ENCODE measurements around the gene BMS1.
"Not testable (repeated sequence)": the region's sequence is repeated elsewhere in the genome, so short reads cannot be mapped to it uniquely, and the experiment has no call there.

BMS1 gene, protein sequence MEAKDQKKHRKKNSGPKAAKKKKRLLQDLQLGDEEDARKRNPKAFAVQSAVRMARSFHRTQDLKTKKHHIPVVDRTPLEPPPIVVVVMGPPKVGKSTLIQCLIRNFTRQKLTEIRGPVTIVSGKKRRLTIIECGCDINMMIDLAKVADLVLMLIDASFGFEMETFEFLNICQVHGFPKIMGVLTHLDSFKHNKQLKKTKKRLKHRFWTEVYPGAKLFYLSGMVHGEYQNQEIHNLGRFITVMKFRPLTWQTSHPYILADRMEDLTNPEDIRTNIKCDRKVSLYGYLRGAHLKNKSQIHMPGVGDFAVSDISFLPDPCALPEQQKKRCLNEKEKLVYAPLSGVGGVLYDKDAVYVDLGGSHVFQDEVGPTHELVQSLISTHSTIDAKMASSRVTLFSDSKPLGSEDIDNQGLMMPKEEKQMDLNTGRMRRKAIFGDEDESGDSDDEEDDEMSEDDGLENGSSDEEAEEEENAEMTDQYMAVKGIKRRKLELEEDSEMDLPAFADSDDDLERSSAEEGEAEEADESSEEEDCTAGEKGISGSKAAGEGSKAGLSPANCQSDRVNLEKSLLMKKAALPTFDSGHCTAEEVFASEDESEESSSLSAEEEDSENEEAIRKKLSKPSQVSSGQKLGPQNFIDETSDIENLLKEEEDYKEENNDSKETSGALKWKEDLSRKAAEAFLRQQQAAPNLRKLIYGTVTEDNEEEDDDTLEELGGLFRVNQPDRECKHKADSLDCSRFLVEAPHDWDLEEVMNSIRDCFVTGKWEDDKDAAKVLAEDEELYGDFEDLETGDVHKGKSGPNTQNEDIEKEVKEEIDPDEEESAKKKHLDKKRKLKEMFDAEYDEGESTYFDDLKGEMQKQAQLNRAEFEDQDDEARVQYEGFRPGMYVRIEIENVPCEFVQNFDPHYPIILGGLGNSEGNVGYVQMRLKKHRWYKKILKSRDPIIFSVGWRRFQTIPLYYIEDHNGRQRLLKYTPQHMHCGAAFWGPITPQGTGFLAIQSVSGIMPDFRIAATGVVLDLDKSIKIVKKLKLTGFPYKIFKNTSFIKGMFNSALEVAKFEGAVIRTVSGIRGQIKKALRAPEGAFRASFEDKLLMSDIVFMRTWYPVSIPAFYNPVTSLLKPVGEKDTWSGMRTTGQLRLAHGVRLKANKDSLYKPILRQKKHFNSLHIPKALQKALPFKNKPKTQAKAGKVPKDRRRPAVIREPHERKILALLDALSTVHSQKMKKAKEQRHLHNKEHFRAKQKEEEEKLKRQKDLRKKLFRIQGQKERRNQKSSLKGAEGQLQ

DNA sequence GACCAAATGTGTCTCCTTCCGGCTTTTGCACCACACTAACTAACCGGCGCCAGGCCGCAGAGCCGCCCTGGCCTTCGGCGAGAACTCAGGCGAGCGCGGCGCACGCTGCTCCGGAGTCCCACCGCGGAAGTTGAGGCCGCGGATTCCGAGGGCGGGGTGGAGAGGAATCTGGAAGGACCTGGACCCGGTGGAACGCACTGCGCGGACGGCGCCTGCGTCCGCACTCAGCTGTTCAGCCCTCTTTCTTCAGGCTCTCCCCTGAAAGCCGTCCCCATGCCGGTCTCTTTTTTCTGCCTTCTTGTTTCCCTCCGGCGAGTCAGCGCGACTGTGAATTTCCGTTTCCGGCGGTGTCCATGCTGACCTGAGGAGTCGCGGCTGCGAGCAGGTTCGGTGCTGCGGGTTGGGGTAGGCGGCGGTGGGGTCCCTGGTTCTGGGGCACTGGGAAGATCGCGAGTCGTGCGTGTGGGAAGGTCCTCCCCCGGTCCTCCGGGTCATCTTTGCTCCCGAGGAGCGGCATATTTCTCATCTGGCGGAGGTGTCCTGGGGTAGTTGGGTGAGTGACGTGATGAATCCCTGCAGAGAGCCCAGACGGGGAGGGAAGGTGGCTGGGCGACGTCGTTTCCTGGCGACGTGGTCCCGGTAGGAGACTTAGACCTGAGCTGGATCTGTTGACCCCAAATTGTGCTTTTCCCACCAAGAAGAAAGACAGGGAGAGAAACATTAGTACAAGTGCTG lies at the start of gene BMS1:
BMS1 (plus strand) TSS at position 350 of the 735 bp plus-strand sequence. CDS start 1,600 bp downstream, outside the sequence.
- DNase-seq = peak; percentile 30

DNA sequence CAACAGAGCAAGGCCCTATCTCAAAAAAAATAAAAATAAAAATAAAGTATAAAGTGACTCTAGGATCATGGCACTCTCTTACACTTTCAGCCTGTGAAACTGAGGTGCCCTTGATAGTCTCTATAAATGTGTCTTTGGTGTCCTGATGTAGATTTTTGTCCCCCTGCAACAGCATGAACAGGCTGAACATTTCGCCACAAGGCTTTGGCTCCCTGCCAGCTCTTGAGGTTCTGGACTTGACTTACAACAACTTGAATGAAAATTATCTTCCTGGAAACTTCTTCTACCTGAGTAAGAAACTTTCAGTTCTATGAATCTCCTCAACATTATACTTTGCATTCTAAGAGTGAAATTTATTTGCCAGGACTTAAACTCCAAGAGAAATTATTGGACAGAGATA lies 48.1 kb upstream of the BMS1 start:
- DNase-seq = no peak

DNA sequence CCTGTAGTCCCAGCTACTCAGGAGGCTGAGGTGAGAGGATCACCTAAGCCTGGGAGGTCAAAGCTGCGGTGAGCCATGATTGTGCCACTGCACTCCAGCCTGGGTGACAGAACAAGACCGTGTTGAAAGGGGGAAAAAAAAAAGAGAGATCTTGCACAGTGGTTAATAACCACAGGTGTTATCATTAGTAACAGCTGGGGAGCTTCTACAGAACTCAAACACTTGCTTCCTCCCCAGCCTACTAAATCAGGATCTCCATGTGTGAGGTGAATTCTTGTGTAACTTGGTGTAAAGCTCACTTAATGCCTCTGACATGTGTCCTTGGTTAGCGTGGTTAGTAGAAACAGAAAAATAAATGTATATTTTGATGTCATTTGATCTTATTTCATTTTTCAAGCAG lies 43.9 kb upstream of the BMS1 start:
- DNase-seq = no peak

DNA sequence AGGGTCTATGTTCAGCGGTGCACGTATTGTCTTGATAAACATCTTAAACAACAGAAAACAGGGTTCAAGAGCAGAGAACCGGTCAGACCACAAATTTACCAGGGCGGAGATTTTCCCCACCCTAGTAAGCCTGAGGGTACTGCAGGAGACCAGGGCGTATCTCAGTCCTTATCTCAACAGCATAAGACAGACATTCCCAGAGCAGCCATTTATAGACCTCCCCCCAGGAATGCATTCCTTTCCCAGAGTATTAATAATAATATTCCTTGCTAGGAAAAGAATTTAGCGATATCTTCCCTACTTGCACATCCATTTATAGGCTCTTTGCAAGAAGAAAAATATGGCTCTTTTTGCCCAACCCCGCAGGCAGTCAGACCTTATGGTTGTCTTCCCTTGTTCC lies 41.1 kb upstream of the BMS1 start:
- not testable (repeated sequence) for DNase-seq

DNA sequence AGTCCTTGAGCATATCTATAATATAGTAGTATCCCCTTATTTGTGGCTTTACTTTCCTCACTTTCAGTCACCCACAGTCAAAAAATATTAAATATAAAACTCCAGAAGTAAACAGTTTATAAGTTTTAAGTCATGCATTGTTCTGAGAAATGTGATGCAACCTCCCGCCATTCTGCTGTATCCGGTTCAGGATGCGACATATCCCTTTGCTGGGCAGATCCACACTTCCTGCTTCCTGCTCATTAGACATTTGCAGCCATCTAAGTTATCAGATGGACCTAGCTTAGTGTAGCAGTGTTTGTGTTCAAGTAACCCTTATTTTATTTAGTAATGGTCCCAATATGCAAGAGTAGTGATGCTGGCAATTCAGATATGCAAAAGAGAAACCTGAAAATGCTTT lies 38.9 kb upstream of the BMS1 start:
- DNase-seq = no peak

DNA sequence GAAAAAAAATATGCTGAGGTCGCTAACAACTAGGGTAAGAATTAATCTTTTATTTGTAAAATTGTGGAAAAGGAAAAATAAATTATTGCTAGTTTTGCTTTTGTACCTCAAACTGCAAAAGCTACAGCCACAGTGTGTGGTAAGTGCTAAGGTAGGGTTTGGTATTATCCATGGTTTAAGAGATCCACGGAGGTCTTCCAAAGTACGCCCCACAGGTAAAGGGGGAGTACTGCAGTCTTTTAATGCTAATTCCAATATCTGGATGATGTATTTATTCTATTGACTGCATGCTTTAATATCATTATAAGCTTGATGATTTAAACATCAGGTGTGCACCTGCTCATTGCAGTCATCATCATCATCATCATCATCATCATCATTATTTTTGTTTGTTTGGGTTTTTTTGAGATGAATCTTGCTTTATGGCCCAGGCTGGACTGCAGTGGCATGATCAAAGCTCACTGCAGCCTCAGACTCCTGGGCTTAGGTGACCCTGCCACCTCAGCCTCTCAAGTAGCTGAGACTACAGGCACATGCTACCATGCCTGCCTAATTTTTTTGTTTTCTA lies 38.4 kb upstream of the BMS1 start:
- DNase-seq = no peak

DNA sequence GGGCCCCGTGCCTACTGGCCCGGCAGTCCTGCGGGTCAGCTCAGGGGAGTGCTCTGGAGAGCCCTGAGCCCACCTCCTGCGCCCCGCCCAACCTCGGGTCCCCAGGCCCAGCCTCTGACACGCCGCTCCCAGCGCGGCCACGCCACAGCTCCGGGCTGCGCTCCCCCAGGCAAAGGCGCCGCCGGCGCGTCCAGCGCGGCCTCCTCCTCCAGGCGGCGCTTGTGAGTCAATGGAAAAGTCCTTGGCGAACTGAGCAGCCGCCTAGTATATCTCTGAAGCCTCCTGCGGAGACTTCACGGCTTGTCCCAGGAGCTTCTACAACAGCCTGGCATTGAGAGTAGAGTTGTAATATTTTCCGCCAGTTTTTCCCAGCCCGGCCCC lies 29.5 kb upstream of the BMS1 start:
- DNase-seq = no peak

DNA sequence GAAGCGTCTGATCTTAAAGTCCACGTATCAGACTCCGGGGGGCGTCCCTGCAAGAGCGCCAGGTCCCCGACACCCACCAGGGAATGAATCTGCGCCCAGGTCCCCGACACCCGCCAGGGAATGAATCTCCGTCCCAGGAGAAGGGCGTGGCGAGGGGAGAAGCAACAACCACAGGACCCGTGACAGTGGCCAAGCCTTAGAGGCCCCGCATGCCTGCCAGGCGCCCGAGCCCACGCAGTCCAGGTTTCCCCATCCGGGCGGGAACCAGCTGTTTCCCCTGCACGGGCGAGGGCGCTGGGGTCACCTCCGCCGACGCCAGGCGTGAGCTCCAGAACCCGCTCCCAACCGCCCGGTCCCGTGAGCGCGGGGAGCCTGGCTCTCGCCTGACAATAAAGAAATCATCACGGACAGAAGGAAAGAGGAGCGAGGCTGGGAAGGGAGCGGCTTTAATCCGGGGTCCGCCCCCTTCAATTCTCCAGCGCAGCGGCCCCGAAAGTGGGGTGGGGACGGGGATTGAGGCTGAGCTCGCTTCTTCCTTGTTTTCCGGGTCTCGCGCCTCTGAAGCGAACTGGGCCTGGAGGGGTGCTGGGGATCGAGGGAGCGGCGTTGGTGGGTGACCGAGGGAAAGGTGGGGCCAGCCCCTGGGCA lies 29.0 kb upstream of the BMS1 start:
- no peak for DNase-seq

DNA sequence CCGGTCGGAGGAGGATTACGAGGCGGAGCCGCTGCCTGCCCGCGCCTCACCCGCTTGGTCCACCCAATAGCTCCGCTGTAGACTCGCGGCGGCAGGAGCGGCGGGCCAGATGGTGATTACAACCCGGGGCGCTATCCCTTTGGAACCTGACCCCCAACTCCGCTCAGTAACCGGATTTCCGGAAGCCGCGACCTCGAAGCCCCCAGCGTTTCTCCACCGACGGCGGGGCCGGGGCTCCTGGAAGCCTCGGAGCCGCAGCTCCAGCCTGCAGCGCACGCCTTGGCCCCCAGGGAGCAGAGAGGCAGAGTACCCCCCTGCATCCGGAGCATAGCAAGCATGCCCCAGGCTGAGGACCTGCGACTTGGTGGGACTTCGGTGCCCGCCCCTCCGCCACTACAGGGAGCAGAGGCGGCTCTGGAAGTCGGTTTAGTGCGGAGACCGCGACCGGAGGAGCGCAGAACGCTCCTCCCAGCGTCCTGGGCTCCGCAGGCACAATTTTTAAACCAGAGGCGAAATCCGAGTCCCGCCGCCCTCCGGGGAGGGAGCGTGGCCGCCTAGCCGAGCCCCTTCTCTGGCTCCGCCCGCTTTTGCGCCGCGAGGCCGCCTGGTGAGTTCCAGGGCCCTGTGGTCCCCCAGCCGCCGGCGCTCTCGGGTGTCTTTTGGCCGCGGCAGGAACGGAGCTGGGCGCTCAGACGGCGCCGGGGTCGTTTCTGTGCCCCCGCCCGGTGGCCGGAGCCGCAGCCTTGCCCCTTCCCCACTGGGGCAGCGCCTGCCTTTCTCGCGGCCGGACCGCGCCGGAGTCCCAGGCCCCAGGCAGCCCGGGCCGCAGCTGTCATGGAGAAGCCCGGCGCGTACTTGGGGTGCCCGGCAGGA lies 28.2 kb upstream of the BMS1 start:
- no peak for DNase-seq

DNA sequence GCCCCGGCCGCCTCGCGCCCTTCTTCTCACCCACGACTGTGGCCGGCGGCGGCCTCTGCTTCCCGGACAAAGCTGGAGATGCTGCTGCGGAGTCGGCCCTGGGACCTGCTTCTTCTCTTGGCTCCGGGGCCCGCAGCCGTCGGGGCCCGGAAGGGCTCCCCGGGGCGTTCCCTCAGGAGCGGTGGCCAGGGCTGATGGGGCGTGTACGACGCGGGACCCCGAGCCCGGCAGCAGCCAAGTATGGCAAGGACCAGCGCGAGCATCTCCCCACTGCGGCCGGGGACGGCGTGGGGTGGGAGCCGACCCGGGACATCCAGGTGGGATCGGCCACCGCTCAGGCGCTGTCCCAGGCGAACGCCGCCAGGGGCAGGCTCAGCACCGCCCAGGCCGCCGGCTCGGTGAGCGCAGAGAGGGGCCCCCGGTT lies 27.6 kb upstream of the BMS1 start:
- DNase-seq = no peak

DNA sequence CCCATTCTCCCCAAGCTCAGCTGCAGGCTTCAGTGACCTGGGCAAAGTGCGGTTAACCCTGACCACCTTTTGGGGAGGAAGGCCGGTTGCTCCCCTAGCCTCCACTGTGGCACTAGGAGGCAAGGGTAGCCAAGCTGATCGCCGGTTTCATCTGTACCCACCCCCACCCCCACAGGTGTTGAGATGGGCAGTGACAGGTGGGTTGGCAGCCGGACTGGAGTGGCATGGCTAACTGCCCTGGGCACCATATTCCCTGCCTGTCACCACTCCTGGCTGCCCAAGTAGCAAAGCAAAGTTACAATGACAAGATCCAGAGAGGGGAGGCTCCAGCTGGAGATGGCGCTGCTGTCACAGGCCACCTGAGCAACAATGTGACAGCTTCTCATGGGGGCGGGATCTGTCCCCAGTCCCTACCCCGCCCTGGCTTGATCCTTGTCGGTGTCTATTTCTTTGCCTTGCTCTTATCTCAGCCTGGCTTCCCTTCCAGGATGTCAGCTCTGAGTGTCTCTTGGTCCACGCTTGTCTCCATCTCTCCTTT lies 27.0 kb upstream of the BMS1 start:
- no peak for DNase-seq

DNA sequence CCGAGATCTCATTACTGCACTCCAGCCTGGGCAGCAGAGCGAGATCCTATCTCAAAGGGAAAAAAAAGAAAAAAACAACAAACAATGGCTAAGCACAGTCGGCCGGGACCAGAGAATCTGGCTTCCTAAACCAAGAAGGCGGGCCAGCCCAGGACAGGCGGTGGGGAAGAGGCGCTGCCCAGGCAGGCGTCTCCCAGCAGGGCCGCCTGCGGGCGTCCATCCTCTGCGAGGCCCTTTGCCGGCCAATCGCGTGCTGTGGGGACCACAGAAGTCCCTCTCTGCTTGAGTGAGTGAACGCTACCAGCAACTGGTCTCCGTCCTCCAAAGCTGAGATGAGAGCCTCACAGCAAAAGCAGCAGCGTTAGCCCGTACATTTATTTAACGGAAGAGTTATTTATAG lies 14.7 kb upstream of the BMS1 start:
- no peak for DNase-seq

DNA sequence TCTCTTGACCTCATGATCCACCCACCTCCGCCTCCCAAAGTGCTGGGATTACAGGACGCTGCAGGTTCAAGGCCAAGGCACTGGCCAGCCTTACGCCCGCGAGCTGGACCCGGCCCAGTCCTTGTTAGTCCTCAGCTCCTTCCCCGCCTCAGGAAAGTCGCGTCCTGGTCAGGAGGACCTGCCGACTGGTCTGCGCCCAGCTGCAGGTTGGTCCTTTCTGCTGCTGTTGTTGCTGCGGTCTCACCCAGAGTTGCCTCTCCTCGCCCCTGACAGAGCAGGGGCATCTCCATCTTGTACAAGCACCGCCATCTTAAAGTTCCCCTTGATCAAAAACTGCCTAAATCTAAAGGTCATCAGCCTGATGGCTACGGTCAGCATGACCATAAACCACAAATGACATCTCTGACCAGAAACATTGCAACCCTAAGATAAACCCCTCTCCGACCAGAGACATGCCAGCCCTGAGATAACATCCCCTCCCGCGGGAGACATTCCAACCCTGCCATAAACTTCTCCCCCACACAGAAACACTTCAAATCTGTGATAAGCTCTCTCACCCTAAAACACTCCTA lies 13.9 kb upstream of the BMS1 start:
- DNase-seq = no peak

DNA sequence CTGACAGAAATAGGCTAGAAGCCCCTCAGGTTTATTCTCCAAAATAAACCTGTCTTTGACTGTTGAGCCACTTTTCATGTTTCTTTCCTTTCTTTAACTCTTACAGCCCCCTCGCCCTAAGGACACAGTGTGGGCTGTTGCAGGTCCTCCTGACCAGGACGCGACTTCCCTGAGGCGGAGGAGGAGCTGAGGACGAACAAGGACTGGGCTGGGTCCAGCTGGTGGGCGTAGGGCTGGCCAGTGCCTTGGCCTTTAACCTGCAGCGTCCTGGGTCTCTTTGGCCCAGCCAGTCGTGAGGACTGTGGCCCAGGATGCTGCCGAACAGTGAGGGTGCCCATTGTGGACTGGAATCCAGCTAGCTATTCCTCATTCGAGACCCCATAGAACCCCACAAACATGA lies 13.4 kb upstream of the BMS1 start:
- no peak for DNase-seq

DNA sequence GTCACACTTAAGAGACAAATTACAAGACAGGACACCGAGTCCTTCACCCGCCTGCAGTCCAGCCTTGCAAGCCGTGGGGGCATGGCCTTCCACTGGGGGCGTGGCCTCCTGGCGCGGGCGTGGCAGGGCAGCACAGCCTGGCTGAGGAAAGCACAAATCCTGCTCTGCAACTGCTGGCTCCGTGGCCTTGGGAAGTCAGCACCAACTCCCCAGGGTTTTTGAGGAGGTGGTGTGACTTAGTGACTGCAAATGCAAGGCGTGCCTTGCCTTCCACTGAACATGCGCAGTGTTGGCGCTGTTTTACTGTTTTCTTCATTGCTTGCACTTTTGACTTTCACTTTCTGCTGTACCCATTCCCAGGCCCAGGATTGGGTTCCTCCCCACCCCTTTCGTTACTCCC lies 12.9 kb upstream of the BMS1 start:
- no peak for DNase-seq

DNA sequence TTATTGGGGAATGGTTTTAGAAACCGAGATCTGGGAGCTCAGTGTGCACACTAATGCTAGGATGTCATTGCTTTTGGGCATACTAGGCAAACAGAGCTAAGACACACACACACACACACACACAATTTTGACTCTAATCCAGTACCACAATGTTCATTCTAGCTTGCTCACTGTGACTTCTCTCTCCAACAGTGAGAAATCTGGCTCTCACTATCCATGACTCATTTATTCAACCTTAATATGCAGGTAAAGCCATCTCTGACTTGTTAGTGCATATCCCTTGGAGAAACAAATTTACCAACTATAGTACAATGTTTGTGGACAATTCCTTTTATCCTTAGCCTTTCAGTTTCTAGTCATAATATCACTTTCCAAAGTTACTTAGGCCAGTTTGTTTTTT lies 5.9 kb upstream of the BMS1 start:
- DNase-seq = no peak

DNA sequence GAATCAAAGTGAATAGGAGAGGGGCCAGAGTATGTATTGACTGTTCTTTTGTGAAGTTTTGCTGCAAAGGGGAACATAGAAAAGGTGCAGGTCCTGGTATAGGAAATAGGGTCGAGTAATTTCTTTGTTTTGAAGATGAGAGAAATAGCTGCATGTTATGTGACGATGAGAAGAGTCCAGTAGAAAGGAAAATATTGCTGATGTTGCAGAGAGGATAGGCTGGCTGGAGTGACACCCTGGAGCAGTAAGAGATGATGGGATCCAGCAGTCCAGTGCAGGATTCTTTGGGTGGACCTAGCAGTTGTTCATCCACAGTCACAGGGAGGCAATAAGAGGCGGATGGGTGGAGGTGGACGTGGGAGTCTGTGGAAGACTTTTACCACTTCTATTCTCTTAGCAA lies 2.1 kb upstream of the BMS1 start:
- DNase-seq = no peak

DNA sequence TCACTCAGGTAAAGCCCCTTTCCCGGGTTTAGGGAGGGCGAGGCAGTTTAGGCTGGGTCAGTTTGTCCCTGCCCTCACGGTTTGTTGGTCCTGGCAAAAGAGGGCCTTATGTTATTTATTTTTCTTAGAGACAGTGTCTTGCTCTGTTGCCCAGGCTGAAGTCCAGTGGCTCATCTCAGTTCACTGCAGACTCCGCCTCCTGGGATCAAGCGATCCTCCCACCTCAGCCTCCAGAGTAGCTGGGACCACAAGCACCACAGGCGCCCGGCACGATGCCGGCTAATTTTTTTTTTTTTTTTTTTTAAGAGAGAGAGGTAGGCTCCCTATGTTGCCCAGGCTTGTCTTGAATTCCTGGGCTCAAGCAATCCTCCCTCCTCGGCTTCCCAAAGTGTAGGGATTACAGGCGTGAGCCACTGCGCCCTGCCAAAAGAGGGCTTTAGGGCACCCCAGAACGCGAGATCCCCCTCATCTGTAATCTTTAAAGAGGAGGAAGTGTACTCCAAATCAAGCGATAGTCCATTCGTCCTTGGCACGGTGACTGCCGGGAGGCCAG lies 626 bp upstream of the BMS1 start:
- DNase-seq = no peak

DNA sequence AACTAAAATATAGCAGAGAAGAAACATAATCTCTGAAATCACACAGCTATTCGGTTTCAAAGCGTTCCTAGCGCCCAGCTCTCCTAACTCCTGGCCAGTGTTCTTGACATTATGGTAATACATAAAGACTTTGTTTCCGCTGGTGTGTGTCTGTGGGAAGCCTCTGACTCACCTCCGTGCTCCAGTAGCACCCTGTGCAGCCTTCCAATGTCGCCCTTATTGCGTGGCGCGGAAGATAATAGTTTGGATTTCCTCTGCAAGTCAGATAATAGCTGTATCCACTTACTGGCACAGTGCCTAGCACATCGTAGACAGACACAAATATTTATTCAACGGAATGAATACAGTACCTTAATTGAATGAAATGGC lies 570 bp downstream of the BMS1 start:
- no peak for DNase-seq

DNA sequence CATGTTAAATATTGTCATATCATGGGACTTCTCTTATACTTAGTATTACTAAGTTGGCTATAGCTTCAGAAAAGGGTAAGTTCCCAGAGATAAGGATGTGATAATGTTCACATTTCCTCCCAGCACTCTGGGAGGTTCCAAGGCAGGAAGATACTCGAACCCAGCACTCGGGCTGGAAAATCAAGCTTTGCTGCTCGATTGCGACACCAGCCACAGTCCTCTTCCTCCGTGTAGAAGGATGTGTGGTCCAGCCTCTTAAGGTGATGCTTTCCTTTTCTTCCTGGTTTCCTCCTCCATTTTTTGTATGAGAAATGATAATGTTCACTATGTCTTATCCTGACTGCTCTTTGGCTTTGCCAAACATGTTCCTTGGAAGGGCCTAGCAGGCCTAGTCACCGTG lies 3.2 kb downstream of the BMS1 start:
- no peak for DNase-seq
